Kidney epithelial cell (primary cell): ENCODE data around the gene NPW. TPM values are rescaled to one million over a fixed set of nuclear protein-coding genes. Genes with fewer than 3 reads are reported as not detected.

Experiments
- DNase-seq: peaks from one replicate; pipeline ENCODE4 v3.0.0-alpha.2; 2010; ENCODE audit warnings: low read depth
- H3K27me3 ChIP-seq: 2 replicates; pipeline ENCODE4 v1.6.0; 2011; ENCODE audit warnings: low read length; ENCODE audit not compliant: control insufficient read depth, insufficient read depth
- H3K36me3 ChIP-seq: 2 replicates; pipeline ENCODE4 v1.5.1; 2011; ENCODE audit warnings: low read length; ENCODE audit not compliant: control insufficient read depth, insufficient read depth
- H3K4me3 ChIP-seq: 2 replicates; pipeline ENCODE4 v1.5.1; 2011; ENCODE audit warnings: low read depth, mild to moderate bottlenecking, control low read depth, low read length
- total RNA-seq: library from RNA; depleted of rRNA; stranded (reverse); fragments of >200 nt; gene quantifications from 2 replicates; pipeline ENCODE4 v1.2.3, GENCODE V29; 2015
- TF ChIP-seq, protein P1 (sequence below): IDR thresholded peaks from 2 replicates; pipeline ENCODE4 v1.5.1; 2011; ENCODE audit warnings: mild to moderate bottlenecking, moderate library complexity, low read length, control low read depth, inconsistent platforms; ENCODE audit not compliant: insufficient read depth, poor library complexity, severe bottlenecking

Gene NPW
- total RNA-seq, 1 donor from 2014 or later = not detected

DNA sequence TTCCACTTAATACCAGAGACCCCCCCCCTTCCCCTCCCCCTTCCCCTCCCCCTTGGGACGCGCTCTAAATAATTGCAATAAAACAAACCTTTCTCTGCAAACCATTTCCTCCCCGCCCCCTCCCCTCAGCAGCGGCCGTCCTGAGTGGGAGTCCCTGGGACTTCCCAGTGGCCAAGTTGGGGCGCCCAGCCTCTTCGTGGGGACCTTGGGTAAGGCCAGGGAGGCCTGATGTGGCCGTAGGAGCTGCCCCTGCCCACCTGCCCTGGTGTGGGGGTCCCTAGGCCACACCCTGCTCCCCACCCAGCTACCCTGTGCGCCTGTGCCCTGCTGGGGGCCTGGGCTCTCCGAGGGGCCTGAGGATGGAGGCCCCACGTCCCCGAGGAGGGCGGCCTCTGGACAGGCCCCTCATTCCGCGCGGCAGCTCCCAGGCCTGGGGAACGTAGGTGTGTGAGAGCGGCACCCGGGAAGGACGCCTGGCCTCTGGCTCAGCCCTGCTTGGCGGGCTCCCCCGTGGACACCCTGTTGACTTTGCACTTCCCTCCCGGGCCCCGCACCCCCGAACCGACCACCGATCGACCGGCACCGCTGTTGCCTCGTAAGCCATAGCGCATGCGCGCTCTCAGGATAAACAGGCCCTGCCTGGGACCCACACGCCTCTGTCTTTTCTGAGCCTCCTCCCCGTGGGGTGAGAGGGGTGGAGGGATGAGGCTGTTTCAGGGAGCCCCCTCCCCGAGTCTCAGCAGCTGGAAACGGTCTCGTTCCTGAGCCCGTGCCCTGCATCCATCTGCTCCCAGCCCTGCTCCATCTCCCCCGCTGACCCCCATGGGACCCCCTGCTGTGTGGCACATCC, 19.0 kb downstream of the NPW start:
- DNase-seq = no peak
- H3K36me3 ChIP-seq = no peaks in the 10 kb centered on the region
- H3K27me3 ChIP-seq = no peaks in the 10 kb centered on the region
- TF ChIP-seq, protein P1, sequence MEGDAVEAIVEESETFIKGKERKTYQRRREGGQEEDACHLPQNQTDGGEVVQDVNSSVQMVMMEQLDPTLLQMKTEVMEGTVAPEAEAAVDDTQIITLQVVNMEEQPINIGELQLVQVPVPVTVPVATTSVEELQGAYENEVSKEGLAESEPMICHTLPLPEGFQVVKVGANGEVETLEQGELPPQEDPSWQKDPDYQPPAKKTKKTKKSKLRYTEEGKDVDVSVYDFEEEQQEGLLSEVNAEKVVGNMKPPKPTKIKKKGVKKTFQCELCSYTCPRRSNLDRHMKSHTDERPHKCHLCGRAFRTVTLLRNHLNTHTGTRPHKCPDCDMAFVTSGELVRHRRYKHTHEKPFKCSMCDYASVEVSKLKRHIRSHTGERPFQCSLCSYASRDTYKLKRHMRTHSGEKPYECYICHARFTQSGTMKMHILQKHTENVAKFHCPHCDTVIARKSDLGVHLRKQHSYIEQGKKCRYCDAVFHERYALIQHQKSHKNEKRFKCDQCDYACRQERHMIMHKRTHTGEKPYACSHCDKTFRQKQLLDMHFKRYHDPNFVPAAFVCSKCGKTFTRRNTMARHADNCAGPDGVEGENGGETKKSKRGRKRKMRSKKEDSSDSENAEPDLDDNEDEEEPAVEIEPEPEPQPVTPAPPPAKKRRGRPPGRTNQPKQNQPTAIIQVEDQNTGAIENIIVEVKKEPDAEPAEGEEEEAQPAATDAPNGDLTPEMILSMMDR = no peak
- H3K4me3 ChIP-seq = no peak overlapping the region

GRCh38 chr16:2039274-2040031, 19.9 kb downstream of the NPW start:
- no peak for DNase-seq
- Histone ChIP-seq H3K4me3 (no peak overlapping the region), H3K36me3 (no peaks in the 10 kb centered on the region), H3K27me3 (no peaks in the 10 kb centered on the region)
- TF ChIP-seq, protein P1 = no peak

DNA sequence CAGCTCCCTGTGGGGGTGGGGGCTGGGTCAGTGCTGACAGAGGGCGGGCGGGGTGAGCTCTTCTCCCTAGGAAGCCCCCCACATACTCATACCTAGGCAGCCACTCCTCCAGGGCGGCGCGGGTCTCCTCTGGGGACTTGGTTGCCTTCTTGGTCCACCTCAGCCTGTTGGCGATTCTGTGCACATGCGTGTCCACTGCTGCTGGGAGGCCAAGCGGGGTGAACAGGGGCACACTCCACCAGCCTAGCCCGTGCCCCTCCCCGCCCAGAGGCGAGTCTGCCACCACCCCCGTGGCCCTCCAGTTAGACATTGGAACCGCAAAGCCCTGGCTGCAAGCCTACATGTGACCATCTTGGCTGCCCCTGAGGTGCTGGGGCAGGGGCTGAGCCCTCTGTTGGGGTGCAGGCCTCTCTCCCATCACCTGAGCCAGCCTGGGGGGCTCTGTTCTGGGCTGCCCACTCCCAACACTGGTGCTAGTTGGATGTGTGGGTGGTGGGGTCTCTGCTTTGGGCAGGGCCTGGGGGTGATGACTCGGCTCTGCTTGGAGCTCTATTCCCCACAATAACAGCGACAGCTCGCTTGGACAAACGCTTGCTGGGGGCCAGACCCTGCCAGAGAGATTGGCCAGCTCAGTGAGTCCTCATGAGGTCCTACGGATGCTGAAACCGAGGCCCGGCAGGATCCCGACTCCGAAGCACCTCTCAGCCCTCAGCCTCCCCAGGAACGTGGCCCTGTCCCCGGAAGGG, 20.6 kb downstream of the NPW start:
- TF ChIP-seq, protein P1 = no peak
- no peak for DNase-seq
- H3K36me3 ChIP-seq = no peaks in the 10 kb centered on the region

DNA sequence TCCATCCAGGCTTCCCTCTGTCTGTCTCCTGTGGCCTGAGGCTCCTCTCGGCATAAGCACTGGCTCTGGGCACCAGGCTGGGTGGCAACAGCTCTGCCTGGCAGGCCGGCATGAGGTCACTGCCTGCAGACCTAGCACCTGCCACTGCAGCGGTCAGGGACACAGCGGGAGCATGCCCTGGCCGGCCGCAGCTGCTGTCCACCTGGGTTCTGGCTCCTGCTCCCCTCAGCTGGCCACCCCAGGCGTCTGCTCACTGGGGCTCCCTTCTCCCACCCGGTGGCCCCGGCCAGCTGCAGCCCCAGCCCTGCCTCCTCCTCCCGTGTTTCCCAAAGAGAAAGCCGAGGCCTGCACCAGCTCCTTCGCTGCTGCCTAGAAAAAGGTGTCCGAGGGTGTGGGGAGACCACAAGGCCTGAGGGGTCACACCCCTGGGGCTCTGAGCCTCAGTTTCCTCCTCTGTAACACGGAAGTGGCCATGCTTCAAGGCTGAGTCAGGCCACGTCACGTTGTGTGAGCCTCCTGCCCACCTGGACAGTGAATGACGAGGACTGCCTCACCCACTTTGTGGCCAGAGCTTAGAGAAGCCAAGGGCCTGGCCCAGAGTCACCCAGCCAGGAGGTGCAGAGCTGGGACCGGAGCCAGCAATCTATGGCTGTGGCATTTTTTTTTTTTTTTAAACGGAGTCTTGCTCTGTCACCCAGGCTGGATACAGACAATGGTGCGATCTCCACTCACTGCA, 21.4 kb downstream of the NPW start:
- Histone ChIP-seq H3K36me3 (no peaks in the 10 kb centered on the region), H3K27me3 (no peaks in the 10 kb centered on the region), H3K4me3 (no peak overlapping the region)
- DNase-seq = no peak
- TF ChIP-seq, protein P1 = no peak

More for the DNA sequence above, 20.6 kb downstream of the NPW start:
- H3K4me3 ChIP-seq = no peak overlapping the region
- no peaks in the 10 kb centered on the region for H3K27me3 ChIP-seq

- Histone ChIP-seq H3K27me3 (no peaks in the 10 kb centered on the region), H3K4me3 (no peak overlapping the region), H3K36me3 (no peaks in the 10 kb centered on the region)
- TF ChIP-seq, protein P1 = no peak
- no peak for DNase-seq
These were observed 22.8 kb downstream of the NPW start for GRCh38 chr16:2042171-2042985.
